ENCODE results near the gene CNTNAP2. TPM values are rescaled to one million over a fixed set of nuclear protein-coding genes. Genes with fewer than 3 reads are reported as not detected.

Gene CNTNAP2
- total RNA-seq, 6 experiments from 2014 or later: 0.07 to 0.13 (median 0.12) TPM; not detected in 3

DNA sequence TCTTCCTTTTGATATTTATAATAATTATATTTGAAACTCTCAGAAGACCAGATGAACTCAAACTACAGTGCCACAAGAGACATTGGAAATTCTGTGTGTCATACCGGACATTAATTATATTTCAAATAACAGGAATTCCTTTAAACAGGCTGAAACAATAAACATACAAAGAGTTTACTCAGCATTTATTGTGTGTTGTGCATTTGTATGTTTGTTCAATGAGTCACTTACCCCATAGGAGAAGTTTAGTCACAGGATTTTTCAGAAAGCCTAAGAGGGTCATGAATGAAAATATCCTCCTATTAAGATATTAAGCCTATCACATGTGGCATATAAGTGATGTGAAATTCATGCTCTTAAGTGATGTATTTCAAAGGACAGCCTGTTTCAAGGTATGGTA, 566.8 kb downstream of the CNTNAP2 start:
- H3K4me3 Mint-ChIP-seq: no peak overlapping the region
- no peaks in the 10 kb centered on the region for H3K36me3 Mint-ChIP-seq (ENCODE audit: low read depth)
- no peaks in the 10 kb centered on the region for H3K27me3 Mint-ChIP-seq (ENCODE audit: insufficient read depth)
- TF ChIP-seq, protein P1, sequence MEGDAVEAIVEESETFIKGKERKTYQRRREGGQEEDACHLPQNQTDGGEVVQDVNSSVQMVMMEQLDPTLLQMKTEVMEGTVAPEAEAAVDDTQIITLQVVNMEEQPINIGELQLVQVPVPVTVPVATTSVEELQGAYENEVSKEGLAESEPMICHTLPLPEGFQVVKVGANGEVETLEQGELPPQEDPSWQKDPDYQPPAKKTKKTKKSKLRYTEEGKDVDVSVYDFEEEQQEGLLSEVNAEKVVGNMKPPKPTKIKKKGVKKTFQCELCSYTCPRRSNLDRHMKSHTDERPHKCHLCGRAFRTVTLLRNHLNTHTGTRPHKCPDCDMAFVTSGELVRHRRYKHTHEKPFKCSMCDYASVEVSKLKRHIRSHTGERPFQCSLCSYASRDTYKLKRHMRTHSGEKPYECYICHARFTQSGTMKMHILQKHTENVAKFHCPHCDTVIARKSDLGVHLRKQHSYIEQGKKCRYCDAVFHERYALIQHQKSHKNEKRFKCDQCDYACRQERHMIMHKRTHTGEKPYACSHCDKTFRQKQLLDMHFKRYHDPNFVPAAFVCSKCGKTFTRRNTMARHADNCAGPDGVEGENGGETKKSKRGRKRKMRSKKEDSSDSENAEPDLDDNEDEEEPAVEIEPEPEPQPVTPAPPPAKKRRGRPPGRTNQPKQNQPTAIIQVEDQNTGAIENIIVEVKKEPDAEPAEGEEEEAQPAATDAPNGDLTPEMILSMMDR (IDR thresholded peaks at IDR 0.05): no peak
- no peaks in the 10 kb centered on the region for H3K4me1 Mint-ChIP-seq (ENCODE audit: low read depth)
- no peak overlapping the region for H3K27ac Mint-ChIP-seq
- no peak for DNase-seq
- peaks cover 28% of the 10 kb centered on the region for H3K9me3 Mint-ChIP-seq

DNA sequence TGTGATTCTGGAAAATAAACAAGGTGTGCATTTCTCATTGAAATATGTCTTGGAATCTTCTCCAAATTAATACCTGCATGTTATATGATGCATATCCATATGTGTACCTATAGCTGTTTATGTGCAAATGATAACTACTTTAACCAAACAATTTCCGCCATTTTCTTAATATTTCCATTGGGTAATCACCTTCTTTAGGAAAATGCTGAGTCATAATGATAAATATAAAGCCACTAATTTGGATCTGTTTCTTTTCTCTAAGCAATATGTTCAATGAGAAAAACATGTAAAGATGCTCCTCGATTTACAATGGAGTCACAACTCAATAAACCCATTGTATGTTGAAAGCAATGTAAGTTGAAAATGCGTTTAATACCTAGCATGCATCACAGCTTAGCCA, 574.4 kb downstream of the CNTNAP2 start:
- H3K4me1 Mint-ChIP-seq (ENCODE audit: low read depth): no peaks in the 10 kb centered on the region
- DNase-seq: no peak
- TF ChIP-seq, protein P1 (IDR thresholded peaks at IDR 0.05): no peak
- no peak overlapping the region for H3K27ac Mint-ChIP-seq
- H3K4me3 Mint-ChIP-seq: no peak overlapping the region
- no peaks in the 10 kb centered on the region for H3K36me3 Mint-ChIP-seq (ENCODE audit: low read depth)
- peaks cover 17% of the 10 kb centered on the region for H3K9me3 Mint-ChIP-seq
- H3K27me3 Mint-ChIP-seq (ENCODE audit: insufficient read depth): no peaks in the 10 kb centered on the region

DNA sequence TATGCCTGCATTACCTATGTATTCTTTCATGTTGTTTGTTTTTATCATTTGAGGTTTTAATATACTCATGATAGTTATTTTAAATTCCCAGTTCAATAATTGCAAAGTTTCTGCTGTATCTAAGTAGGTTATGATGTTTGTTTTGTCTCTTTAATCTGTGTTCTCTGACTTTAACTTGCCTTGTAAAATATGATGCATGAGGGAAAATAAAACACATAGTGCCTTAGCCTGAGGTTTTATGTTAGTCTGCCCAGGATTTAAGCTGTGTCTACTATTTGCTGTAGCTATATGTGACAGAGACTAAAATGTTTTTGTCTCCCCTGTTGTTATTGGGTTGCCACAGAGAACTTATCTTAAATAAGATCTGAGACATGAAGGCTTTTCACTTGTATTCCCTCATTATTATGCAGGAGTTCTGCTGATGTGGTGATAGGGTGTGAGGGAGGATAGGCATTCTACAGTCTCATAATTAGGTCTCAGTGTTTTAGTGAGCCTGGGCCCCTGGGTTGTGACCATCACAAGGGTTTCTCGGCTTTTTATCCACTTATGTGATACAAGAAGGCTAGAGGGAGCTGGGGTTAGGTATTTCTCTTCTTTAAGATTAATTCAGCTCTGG, 582.5 kb downstream of the CNTNAP2 start:
- H3K27ac Mint-ChIP-seq: no peak overlapping the region
- H3K9me3 Mint-ChIP-seq: peaks cover 44% of the 10 kb centered on the region
- H3K4me3 Mint-ChIP-seq: no peak overlapping the region
- H3K36me3 Mint-ChIP-seq (ENCODE audit: low read depth): no peaks in the 10 kb centered on the region
- TF ChIP-seq, protein P1 (IDR thresholded peaks at IDR 0.05): no peak
- DNase-seq: no peak
- H3K4me1 Mint-ChIP-seq (ENCODE audit: low read depth): no peaks in the 10 kb centered on the region
- H3K27me3 Mint-ChIP-seq (ENCODE audit: insufficient read depth): no peaks in the 10 kb centered on the region

DNA sequence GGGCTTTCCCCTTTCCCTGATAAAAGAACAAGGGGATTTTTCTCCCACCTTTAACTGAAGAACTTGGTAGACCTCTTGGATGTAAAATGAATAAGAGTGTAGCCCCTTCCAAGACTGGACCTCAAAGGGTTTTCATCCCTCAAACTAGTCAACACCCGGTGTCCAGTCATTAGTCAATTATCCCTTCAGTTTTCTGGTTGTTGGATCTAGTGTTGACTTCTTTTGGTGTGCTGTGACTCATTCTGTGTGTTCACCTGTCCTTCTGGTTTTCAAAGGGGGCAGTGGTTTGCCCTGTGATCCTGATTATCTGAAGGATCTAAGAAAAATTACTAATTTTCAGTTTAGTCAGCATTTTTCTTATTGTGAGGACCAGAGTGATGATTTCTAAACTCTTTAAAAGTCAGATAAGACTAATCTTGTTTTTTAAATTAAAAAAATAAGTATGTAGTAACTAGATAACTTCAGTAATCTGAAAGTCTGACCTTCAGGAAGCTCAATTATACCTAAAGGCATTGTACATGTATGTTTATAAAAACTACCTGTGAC, 583.5 kb downstream of the CNTNAP2 start:
- Mint-ChIP-seq H3K27ac (no peak overlapping the region), H3K27me3 (ENCODE audit: insufficient read depth) (no peaks in the 10 kb centered on the region), H3K9me3 (peaks cover 52% of the 10 kb centered on the region), H3K4me1 (ENCODE audit: low read depth) (no peaks in the 10 kb centered on the region), H3K4me3 (no peak overlapping the region), H3K36me3 (ENCODE audit: low read depth) (no peaks in the 10 kb centered on the region)
- DNase-seq: no peak
- TF ChIP-seq, protein P1 (IDR thresholded peaks at IDR 0.05): no peak

DNA sequence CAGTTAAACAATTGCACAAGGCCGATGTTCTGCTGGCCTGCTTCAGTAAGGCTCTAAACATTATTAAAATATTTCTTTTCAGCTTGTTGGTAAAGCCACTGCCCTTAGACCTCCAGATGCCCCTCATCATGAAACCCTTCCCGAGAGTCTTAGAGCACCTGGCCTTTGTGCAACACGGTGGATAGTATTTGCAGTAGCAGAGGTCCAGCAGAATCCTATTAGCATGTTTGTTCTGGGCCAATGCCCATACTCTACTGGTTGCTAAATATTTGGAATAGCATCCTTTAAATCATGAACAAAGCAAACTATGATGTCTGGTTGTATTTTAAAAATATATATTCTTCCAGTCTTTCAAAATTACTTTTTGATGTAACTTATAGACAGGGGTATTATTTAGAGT, 584.6 kb downstream of the CNTNAP2 start:
- Mint-ChIP-seq H3K4me3 (no peak overlapping the region), H3K4me1 (ENCODE audit: low read depth) (no peaks in the 10 kb centered on the region), H3K27me3 (ENCODE audit: insufficient read depth) (no peaks in the 10 kb centered on the region), H3K36me3 (ENCODE audit: low read depth) (no peaks in the 10 kb centered on the region), H3K27ac (no peak overlapping the region), H3K9me3 (peaks cover 59% of the 10 kb centered on the region)
- TF ChIP-seq, protein P1 (IDR thresholded peaks at IDR 0.05): no peak
- no peak for DNase-seq

Data from HFFc6 (cell line).